H1 (cell line): Measurements from ENCODE around the gene CAPZB. TPM values are rescaled to one million over a fixed set of nuclear protein-coding genes. Genes with fewer than 3 reads are reported as not detected.

ENCODE experiments used
- CTCF ChIA-PET: fragments of 300-600 bp; sonication (Branson Sonifier 250); formaldehyde crosslinking; loops from one replicate; lab custom pipeline; 2021; ENCODE audit not compliant: partially characterized antibody; lab: Charles Lee
- POLR2A ChIA-PET: fragments of 300-600 bp; sonication (Branson Sonifier 250); formaldehyde crosslinking; loops from one replicate; lab custom pipeline; 2021; ENCODE audit warnings: inconsistent platforms; ENCODE audit not compliant: partially characterized antibody; lab: Charles Lee
- DNase-seq, 2 experiments: peaks; one replicate each; pipeline versions ENCODE4 v3.0.0 to v3.0.0-alpha.2; 2010 to 2022; ENCODE audit warnings: low spot score in 2 of 2, low read depth in 1 of 2, mixed read lengths in 1 of 2
- FAIRE-seq: peaks from 2 replicates; lab custom pipeline; 2011; peaks lifted over from hg19 to GRCh38; lab: Jason Lieb, UNC
- H2AFZ ChIP-seq: 2 replicates; pipeline ENCODE4 v1.8.1; 2012; ENCODE audit warnings: low read length, inconsistent platforms
- H2AK5ac ChIP-seq: 2 replicates; pipeline ENCODE4 v1.6.1; 2013; ENCODE audit warnings: low read depth, low read length
- H2BK120ac ChIP-seq: replicated peaks from 2 replicates; pipeline ENCODE3; 2013; ENCODE audit warnings: low read depth, low read length, inconsistent platforms
- H2BK12ac ChIP-seq: 2 replicates; pipeline ENCODE4 v1.6.1; 2013; ENCODE audit warnings: low read depth, low read length
- H2BK15ac ChIP-seq: 2 replicates; pipeline ENCODE4 v1.6.1; 2013; ENCODE audit warnings: low read length
- H2BK20ac ChIP-seq: 2 replicates; pipeline ENCODE4 v1.6.1; 2013; ENCODE audit warnings: low read length
- H2BK5ac ChIP-seq: 2 replicates; pipeline ENCODE4 v1.6.1; 2013; ENCODE audit warnings: low read depth, low read length
- H3K14ac ChIP-seq: 2 replicates; pipeline ENCODE4 v1.6.1; 2013; ENCODE audit warnings: inconsistent platforms; ENCODE audit not compliant: insufficient read length
- H3K18ac ChIP-seq: 2 replicates; pipeline ENCODE4 v1.6.1; 2013; ENCODE audit warnings: low read length; ENCODE audit errors: extremely low read depth
- H3K23ac ChIP-seq: 2 replicates; pipeline ENCODE4 v1.6.1; 2013; ENCODE audit warnings: inconsistent platforms; ENCODE audit not compliant: insufficient read length
- H3K23me2 ChIP-seq: 2 replicates; pipeline ENCODE4 v1.6.1; 2013; ENCODE audit warnings: low read depth, low read length
- H3K27ac ChIP-seq: 2 replicates; pipeline ENCODE4 v1.6.1; 2011; ENCODE audit warnings: low read depth, low read length, inconsistent platforms
- H3K27me3 ChIP-seq, 4 experiments: replicated peaks in 1 of 4; 1 replicate in 1 of 4; 2 replicates in 3 of 4; pipeline versions ENCODE4 v1.6.1 to v1.8.1; 2011 to 2013; ENCODE audit warnings: low read length in 3 of 4, mild to moderate bottlenecking in 3 of 4, inconsistent platforms in 2 of 4, mixed read lengths in 2 of 4, moderate library complexity in 1 of 4; ENCODE audit not compliant: control insufficient read depth in 3 of 4, insufficient read depth in 3 of 4; ENCODE audit errors: extremely low read depth in 1 of 4
- H3K36me3 ChIP-seq, 4 experiments: 2 replicates each; pipeline versions ENCODE4 v1.6.1 to v1.8.1; 2011 to 2013; ENCODE audit warnings: mild to moderate bottlenecking in 4 of 4, low read length in 3 of 4, moderate library complexity in 2 of 4, control low read depth in 1 of 4, inconsistent platforms in 1 of 4; ENCODE audit not compliant: insufficient read depth in 4 of 4, control insufficient read depth in 2 of 4
- H3K4ac ChIP-seq: replicated peaks from 2 replicates; pipeline ENCODE3; 2013; ENCODE audit warnings: low read length, low read depth, mixed read lengths, inconsistent platforms; ENCODE audit not compliant: insufficient read length
- H3K4me1 ChIP-seq, 4 experiments: replicated peaks in 1 of 4; 1 replicate in 1 of 4; 2 replicates in 3 of 4; pipeline versions ENCODE4 v1.6.1 to v1.8.1; 2011 to 2013; ENCODE audit warnings: low read length in 3 of 4, inconsistent platforms in 2 of 4, mixed read lengths in 1 of 4; ENCODE audit not compliant: insufficient read depth in 4 of 4, control insufficient read depth in 3 of 4
- H3K4me2 ChIP-seq, 2 experiments: 2 replicates each; pipeline versions ENCODE4 v1.6.1 to v1.8.1; 2011 to 2013; ENCODE audit warnings: low read depth in 2 of 2, low read length in 2 of 2, control low read depth in 1 of 2, inconsistent platforms in 1 of 2, mild to moderate bottlenecking in 1 of 2; ENCODE audit not compliant: insufficient read depth in 1 of 2
- H3K4me3 ChIP-seq, 4 experiments: fragments of 200-600, 300-600 bp in 1 of 4; sonication (generic), shearing (Covaris generic), sonication (Bioruptor Twin) in 1 of 4; 2 replicates each; pipeline versions ENCODE4 v1.5.1 to v1.8.1; 2011 to 2016; ENCODE audit warnings: low read length in 4 of 4, low read depth in 3 of 4, control low read depth in 2 of 4, inconsistent platforms in 2 of 4, mild to moderate bottlenecking in 2 of 4, mixed read lengths in 1 of 4, moderate library complexity in 1 of 4; ENCODE audit not compliant: insufficient read depth in 2 of 4; ENCODE audit errors: extremely low read depth in 1 of 4
- H3K56ac ChIP-seq: replicated peaks from 2 replicates; pipeline ENCODE3; 2013; ENCODE audit warnings: low read depth, mild to moderate bottlenecking, mixed read lengths, low read length, inconsistent platforms; ENCODE audit not compliant: insufficient read length
- H3K79me1 ChIP-seq: 2 replicates; pipeline ENCODE4 v1.6.1; 2013; ENCODE audit warnings: low read depth, low read length, control low read depth
- H3K79me2 ChIP-seq, 2 experiments: 2 replicates each; pipeline versions ENCODE4 v1.6.1 to v1.8.1; 2012 to 2013; ENCODE audit warnings: low read length in 2 of 2, mild to moderate bottlenecking in 2 of 2, inconsistent platforms in 1 of 2; ENCODE audit not compliant: insufficient read depth in 2 of 2, control insufficient read depth in 1 of 2
- H3K9ac ChIP-seq, 4 experiments: replicated peaks in 1 of 4; 1 replicate in 1 of 4; 2 replicates in 3 of 4; pipeline versions ENCODE4 v1.6.1 to v1.8.1; 2011 to 2013; ENCODE audit warnings: low read depth in 3 of 4, low read length in 3 of 4, control low read depth in 2 of 4, mild to moderate bottlenecking in 2 of 4, moderate library complexity in 2 of 4, inconsistent platforms in 1 of 4; ENCODE audit errors: extremely low read depth in 1 of 4
- H3K9me3 ChIP-seq, 2 experiments: 2 replicates each; pipeline versions ENCODE4 v1.6.1 to v1.8.1; 2012 to 2013; ENCODE audit warnings: mild to moderate bottlenecking in 2 of 2, moderate library complexity in 2 of 2, control low read depth in 1 of 2, inconsistent platforms in 1 of 2, low read depth in 1 of 2, low read length in 1 of 2, mixed read lengths in 1 of 2; ENCODE audit not compliant: insufficient read depth in 2 of 2
- H4K20me1 ChIP-seq, 2 experiments: replicated peaks in 1 of 2; 2 replicates each; pipeline versions ENCODE3 to v1.8.1; 2011 to 2013; ENCODE audit warnings: inconsistent platforms in 2 of 2, low read length in 2 of 2, mild to moderate bottlenecking in 1 of 2; ENCODE audit not compliant: insufficient read depth in 2 of 2, control insufficient read depth in 1 of 2
- H4K5ac ChIP-seq: 2 replicates; pipeline ENCODE4 v1.6.1; 2013; ENCODE audit warnings: low read length, low read depth, mixed read lengths, inconsistent platforms; ENCODE audit not compliant: insufficient read length
- H4K8ac ChIP-seq: 2 replicates; pipeline ENCODE4 v1.8.0; 2013; ENCODE audit warnings: mild to moderate bottlenecking, moderate library complexity, low read length, inconsistent platforms; ENCODE audit not compliant: insufficient read depth; ENCODE audit errors: extremely low read depth
- H4K91ac ChIP-seq: replicated peaks from 2 replicates; pipeline ENCODE3; 2013; ENCODE audit warnings: low read length, mixed read lengths, inconsistent platforms; ENCODE audit not compliant: insufficient read length
- CHD2 ChIP-seq: IDR thresholded peaks from 2 replicates; pipeline ENCODE4 v1.6.1; 2012; ENCODE audit warnings: low read length, improper control_type of control experiment
- EP300 ChIP-seq, 2 experiments: IDR thresholded peaks; 1 replicate in 1 of 2; 2 replicates in 1 of 2; pipeline ENCODE4 v1.6.1; 2011 to 2012; ENCODE audit warnings: low read depth in 2 of 2, low read length in 2 of 2, mild to moderate bottlenecking in 2 of 2, borderline replicate concordance in 1 of 2, inconsistent platforms in 1 of 2, moderate library complexity in 1 of 2
- JUND ChIP-seq: IDR thresholded peaks from 2 replicates; pipeline ENCODE4 v1.6.1; 2011; ENCODE audit warnings: mild to moderate bottlenecking, improper control_type of control experiment, low read length
- KDM1A ChIP-seq: fragments of 200-600, 300-600 bp; sonication (generic); IDR thresholded peaks from 2 replicates; pipeline ENCODE4 v1.7.1; 2016; ENCODE audit warnings: mild to moderate bottlenecking, low read length, borderline replicate concordance
- NANOG ChIP-seq: IDR thresholded peaks from 2 replicates; pipeline ENCODE4 v1.6.1; 2011; ENCODE audit warnings: low read length, low read depth, mild to moderate bottlenecking, inconsistent platforms; ENCODE audit not compliant: insufficient read depth, poor library complexity, severe bottlenecking
- SP1 ChIP-seq: IDR thresholded peaks from 2 replicates; pipeline ENCODE4 v1.6.1; 2011; ENCODE audit warnings: low read depth, low read length
- TAF1 ChIP-seq: IDR thresholded peaks from 2 replicates; pipeline ENCODE4 v1.6.1; 2011; ENCODE audit warnings: mild to moderate bottlenecking, low read depth, low read length
- TCF12 ChIP-seq: IDR thresholded peaks from 2 replicates; pipeline ENCODE4 v1.6.1; 2011; ENCODE audit warnings: low read depth, mild to moderate bottlenecking, low read length
- YY1 ChIP-seq: IDR thresholded peaks from 2 replicates; pipeline ENCODE4 v1.6.1; 2011; ENCODE audit warnings: low read depth, mild to moderate bottlenecking, low read length
- WGBS, 2 experiments: shearing (Covaris generic) in 1 of 2; methylation state at CpG; one replicate each; pipeline versions ENCODE4 v1.1.6 to v1.1.7; 2013 to 2015; ENCODE audit warnings: low lambda C conversion rate in 2 of 2, mixed read lengths in 2 of 2, inconsistent platforms in 1 of 2, low coverage in 1 of 2, missing lambda C conversion rate in 1 of 2; ENCODE audit not compliant: insufficient replicate concordance in 2 of 2, insufficient coverage in 1 of 2, insufficient read length in 1 of 2; ENCODE audit errors: extremely low coverage in 1 of 2, missing lambda C conversion rate in 1 of 2; 5-methylcytosine and 5-hydroxymethylcytosine counted together
- polyA plus RNA-seq, 7 experiments: library from polyadenylated mRNA; depleted of rRNA in 3 of 7; stranded (reverse) in 5 of 7; unstranded in 2 of 7; fragments of >200 nt in 5 of 7; fragments of 200-250 nt in 2 of 7; gene quantifications; 1 replicate in 5 of 7; 2 replicates in 1 of 7; 4 replicates in 1 of 7; pipeline versions ENCODE4 v1.2.1 to v1.2.3, GENCODE V29; 2011 to 2013; ENCODE audit warnings: missing spikeins in 2 of 7, mixed read lengths in 2 of 7
- total RNA-seq: library from RNA; stranded (reverse); fragmentation: NEBNext Ultra II Directional; extraction: Animal tissue kit (Norgen Biotek cat#: 25700); gene quantifications from 2 replicates; pipeline ENCODE4 v1.2.1, GENCODE V29; 2021

CAPZB gene
- total and polyA plus RNA-seq, 2 of the 8 experiments (the other 6 are each of a cell fraction or from before 2014, with no cell fraction given), result 162 to 371 TPM

GRCh38 chr1:19424651-19425570, 60.4 kb downstream of the CAPZB start:
- FAIRE-seq, result no peak

More at GRCh38 chr1:19424651-19425570, 60.4 kb downstream of the CAPZB start:
- Histone ChIP-seq H3K4ac (no peak overlapping the region), H3K27me3 (no peaks in the 10 kb centered on the region), H2BK12ac (no peak overlapping the region), H3K18ac (no peak overlapping the region), H4K5ac (no peak overlapping the region), H3K14ac (no peak overlapping the region), H3K4me1 (peaks cover 0 to 3% (median 0%) of the 10 kb centered on the region in 4 experiments; a peak in 1 of 7 replicates), H3K23ac (no peak overlapping the region), H2BK20ac (no peak overlapping the region), H3K4me3 (no peak overlapping the region), H3K27ac (no peak overlapping the region), H3K9ac (no peak overlapping the region), H3K79me1 (peaks cover 21% of the 10 kb centered on the region), H2BK5ac (no peak overlapping the region), H4K8ac (no peak overlapping the region), H2AFZ (no peak overlapping the region), H4K91ac (no peak overlapping the region), H2BK15ac (no peak overlapping the region), H2AK5ac (no peak overlapping the region), H3K79me2 (peaks cover 9 to 93% of the 10 kb centered on the region in 2 experiments), H3K9me3 (no peaks in the 10 kb centered on the region), H3K36me3 (peaks cover 0 to 4% (median 0%) of the 10 kb centered on the region in 4 experiments; a peak in 1 of 8 replicates), H2BK120ac (no peak overlapping the region), H4K20me1 (peaks cover 34 to 41% of the 10 kb centered on the region in 2 experiments), H3K56ac (no peak overlapping the region), H3K4me2 (no peak overlapping the region), H3K23me2 (no peaks in the 10 kb centered on the region)
- WGBS, 2 experiments, result 81% methylated on average over 7 of the region's 7 CpGs; no CpG with 5 or more reads in 1 of the 2 experiments
- ChIA-PET POLR2A (no interaction called here), CTCF (interaction anchor here (1.0 to 6.5 kb wide), 6 partner anchors 10 to 238 kb away, joined by 3 to 46 read pairs (median 6); no protein-coding TSS in a partner anchor)
- TF ChIP-seq JUND, result no peak
- no peak for TF ChIP-seq YY1
- no peak for TF ChIP-seq TAF1
- no peak for TF ChIP-seq NANOG
- TF ChIP-seq KDM1A, result no peak
- no peak for TF ChIP-seq TCF12
- no peak for TF ChIP-seq SP1
- TF ChIP-seq EP300 (IDR thresholded peaks at IDR 0.05; ENCODE audit: borderline replicate concordance in 1 of 2, low read depth in 2 of 2, low read length in 2 of 2), result no peak
- no peak for TF ChIP-seq CHD2
- no peak for DNase-seq
